Adrenal gland (tissue), 5 donors: ENCODE measurements around the gene MAP2K5.

ENCODE experiments used
- POLR2A ChIP-seq, 2 donors: fragments of 450-650 bp; IDR thresholded peaks; one replicate each; pipeline ENCODE4 v1.6.1; 2017; ENCODE audit warnings: antibody characterized with exemption in 2 of 2, mild to moderate bottlenecking in 2 of 2, moderate library complexity in 1 of 2
- TF ChIP-seq, protein P1 (sequence below), 6 experiments: fragments of 450-650 bp in 4 of 6; fragments of 200-600 bp in 2 of 6; sonication (generic) in 1 of 6; IDR thresholded peaks; 1 replicate in 5 of 6; 2 replicates in 1 of 6; pipeline versions ENCODE4 v1.5.1 to v1.8.0; 2016 to 2021; ENCODE audit warnings: antibody characterized with exemption in 6 of 6, mild to moderate bottlenecking in 2 of 6, moderate library complexity in 1 of 6
- donor health status: DM: no; HTN: no; CAD: no.

GRCh38 chr15:67781061-67781460 is 238.6 kb downstream of the MAP2K5 start:
- TF ChIP-seq POLR2A (IDR thresholded peaks at IDR 0.05): no peak
- TF ChIP-seq, protein P1, sequence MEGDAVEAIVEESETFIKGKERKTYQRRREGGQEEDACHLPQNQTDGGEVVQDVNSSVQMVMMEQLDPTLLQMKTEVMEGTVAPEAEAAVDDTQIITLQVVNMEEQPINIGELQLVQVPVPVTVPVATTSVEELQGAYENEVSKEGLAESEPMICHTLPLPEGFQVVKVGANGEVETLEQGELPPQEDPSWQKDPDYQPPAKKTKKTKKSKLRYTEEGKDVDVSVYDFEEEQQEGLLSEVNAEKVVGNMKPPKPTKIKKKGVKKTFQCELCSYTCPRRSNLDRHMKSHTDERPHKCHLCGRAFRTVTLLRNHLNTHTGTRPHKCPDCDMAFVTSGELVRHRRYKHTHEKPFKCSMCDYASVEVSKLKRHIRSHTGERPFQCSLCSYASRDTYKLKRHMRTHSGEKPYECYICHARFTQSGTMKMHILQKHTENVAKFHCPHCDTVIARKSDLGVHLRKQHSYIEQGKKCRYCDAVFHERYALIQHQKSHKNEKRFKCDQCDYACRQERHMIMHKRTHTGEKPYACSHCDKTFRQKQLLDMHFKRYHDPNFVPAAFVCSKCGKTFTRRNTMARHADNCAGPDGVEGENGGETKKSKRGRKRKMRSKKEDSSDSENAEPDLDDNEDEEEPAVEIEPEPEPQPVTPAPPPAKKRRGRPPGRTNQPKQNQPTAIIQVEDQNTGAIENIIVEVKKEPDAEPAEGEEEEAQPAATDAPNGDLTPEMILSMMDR (IDR thresholded peaks at IDR 0.05): no peak
